Memory B cell (primary cell): ENCODE measurements around the gene AGBL4.

ENCODE experiments used
- ATAC-seq: fragments of 150-1000 bp; cut with Tn5 transposase; 2 replicates; pipeline ENCODE4 v1.10.0; 2021; ENCODE audit warnings: low read depth, mild to moderate bottlenecking, moderate library complexity
- DNase-seq, 2 donors: peaks; one replicate each; pipeline ENCODE4 v3.0.0; 2022; ENCODE audit warnings: low spot score in 2 of 2
- H3K27ac Mint-ChIP-seq: one replicate; pipeline ENCODE4 v1.8.0; 2022; ENCODE audit warnings: mild to moderate bottlenecking, moderate library complexity, mixed read lengths
- H3K27me3 Mint-ChIP-seq: one replicate; pipeline ENCODE4 v1.8.0; 2022; ENCODE audit warnings: mixed read lengths
- H3K36me3 Mint-ChIP-seq: one replicate; pipeline ENCODE4 v1.8.0; 2022; ENCODE audit warnings: mild to moderate bottlenecking, mixed read lengths
- H3K4me1 Mint-ChIP-seq: one replicate; pipeline ENCODE4 v1.8.0; 2022; ENCODE audit warnings: mixed read lengths
- H3K4me3 Mint-ChIP-seq: one replicate; pipeline ENCODE4 v1.8.0; 2022; ENCODE audit warnings: mild to moderate bottlenecking, moderate library complexity, mixed read lengths
- H3K9me3 Mint-ChIP-seq: one replicate; pipeline ENCODE4 v1.8.0; 2022; ENCODE audit warnings: mixed read lengths

The AGBL4 gene

DNA sequence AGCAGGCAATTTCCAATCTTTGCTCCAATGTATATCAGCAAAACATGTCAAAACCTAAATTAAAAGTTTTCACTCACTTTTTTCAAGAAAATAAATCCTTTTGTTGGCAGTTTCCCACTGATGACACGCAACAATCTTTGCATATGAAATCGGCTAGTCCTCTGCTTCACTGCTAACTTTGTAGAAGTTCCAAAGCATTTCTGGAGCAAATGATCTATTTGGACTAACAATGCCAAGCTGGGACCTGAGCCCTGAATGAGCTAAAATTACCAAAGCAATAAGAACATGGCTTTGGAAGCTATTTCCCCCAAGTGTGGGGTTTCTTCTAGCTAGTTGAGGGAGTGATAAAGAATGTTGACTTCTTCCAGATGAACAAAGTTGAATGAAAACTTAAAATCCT is 1252.2 kb downstream of the AGBL4 start:
- no peaks in the 10 kb centered on the region for H3K27me3 Mint-ChIP-seq
- H3K36me3 Mint-ChIP-seq = peaks cover 23% of the 10 kb centered on the region
- peak overlapping the region; percentile 84 for H3K27ac Mint-ChIP-seq
- DNase-seq = no peak
- no peak for ATAC-seq
- no peaks in the 10 kb centered on the region for H3K9me3 Mint-ChIP-seq
- peaks cover 78% of the 10 kb centered on the region for H3K4me1 Mint-ChIP-seq
- H3K4me3 Mint-ChIP-seq = peak overlapping the region; percentile 39

DNA sequence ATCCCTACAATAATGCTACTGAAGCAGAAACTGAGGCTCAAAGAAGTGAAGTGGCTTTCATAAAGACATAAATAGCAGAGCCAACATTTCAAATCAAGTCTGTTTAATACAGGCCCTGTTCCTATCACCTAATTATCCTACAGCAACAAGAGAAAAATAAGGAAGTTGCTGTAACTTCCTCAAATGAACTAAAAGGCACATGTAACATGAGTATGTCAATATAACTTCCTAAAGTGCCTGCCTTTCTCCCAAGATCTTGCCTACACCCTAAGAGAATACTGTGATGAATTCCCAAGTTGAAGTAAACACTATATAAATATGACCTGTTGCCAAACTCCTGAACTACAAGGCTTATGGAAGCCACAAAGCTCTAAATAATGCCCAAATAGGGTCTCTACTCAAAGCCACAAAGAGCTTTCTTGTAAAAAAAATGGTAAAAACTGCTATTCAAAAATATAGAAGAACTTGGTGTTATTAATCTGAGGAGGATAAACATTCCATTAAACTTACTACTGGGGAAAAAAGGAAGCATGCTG is 1255.7 kb downstream of the AGBL4 start:
- peak overlapping the region; percentile 67 for H3K27ac Mint-ChIP-seq
- no peak for DNase-seq
- H3K36me3 Mint-ChIP-seq = peaks cover 42% of the 10 kb centered on the region
- H3K4me1 Mint-ChIP-seq = peaks cover 75% of the 10 kb centered on the region
- H3K4me3 Mint-ChIP-seq = peak overlapping the region; percentile 58
- ATAC-seq = peak; percentile 92
- H3K9me3 Mint-ChIP-seq = no peaks in the 10 kb centered on the region
- H3K27me3 Mint-ChIP-seq = no peaks in the 10 kb centered on the region

DNA sequence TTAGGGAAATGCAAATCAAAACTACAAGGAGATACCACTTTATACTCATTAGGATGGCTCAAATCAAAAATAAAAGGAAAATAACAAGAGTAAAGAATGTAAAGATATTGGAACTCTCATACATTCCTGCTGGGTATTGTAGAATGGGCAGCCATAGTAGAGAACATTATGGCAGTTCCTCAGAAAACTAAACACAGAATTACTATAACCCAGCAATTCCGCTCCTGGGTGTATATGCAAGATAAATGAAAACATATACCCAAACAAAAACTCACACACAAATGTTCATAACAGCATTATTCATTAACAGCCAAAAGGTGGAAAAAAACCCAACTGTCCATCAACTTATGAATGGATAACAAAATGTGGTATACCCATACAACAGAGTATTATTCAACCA is 1258.4 kb downstream of the AGBL4 start:
- peaks cover 35% of the 10 kb centered on the region for H3K36me3 Mint-ChIP-seq
- H3K9me3 Mint-ChIP-seq = no peaks in the 10 kb centered on the region

DNA sequence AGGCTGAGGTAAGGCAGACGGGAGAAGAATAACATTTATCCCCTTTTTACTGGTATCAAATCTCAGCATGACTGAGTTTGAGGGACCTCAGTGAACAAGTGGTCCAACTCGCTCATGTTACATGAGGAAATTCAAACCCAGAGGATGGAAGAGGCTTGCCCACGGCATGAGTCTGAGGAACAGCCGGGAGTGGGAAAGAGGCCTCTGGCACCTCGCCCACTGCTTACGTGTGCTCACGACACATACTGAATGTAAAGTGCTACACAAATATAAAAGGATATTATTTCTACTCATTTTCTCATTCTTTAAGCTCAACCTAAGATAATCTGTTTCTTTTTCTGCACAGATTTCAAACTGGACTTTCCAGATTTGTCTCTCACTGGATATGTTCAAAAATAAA is 1261.8 kb downstream of the AGBL4 start:
- no peak for DNase-seq
- H3K27me3 Mint-ChIP-seq = no peaks in the 10 kb centered on the region
- H3K4me3 Mint-ChIP-seq = no peak overlapping the region
- no peaks in the 10 kb centered on the region for H3K9me3 Mint-ChIP-seq
- H3K27ac Mint-ChIP-seq = no peak overlapping the region
- peaks cover 57% of the 10 kb centered on the region for H3K36me3 Mint-ChIP-seq
- peaks cover 62% of the 10 kb centered on the region for H3K4me1 Mint-ChIP-seq
- ATAC-seq = no peak

More for the DNA sequence above, 1258.4 kb downstream of the AGBL4 start:
- ATAC-seq (no peak), DNase-seq (no peak)
- Mint-ChIP-seq H3K27ac (no peak overlapping the region), H3K4me3 (no peak overlapping the region), H3K4me1 (peaks cover 75% of the 10 kb centered on the region), H3K27me3 (no peaks in the 10 kb centered on the region)

DNA sequence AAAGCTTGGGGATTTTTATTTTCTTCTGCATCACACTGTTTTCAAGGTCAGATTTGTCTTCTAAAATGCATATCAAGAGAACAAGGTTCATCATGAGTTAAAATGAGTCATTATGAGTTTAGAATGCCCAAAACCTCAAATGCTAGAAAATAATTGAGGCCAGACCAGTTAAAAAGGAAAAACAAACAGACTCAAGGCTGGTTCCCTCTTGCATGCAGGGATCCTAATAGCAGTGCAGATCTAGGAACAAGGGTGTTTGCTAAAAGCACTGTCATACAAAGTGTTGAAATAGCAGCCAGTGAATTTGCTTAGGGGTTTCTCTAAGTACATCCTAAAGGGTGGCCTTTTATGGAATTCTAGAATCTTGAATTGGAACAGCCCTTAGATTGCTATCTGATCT is 1262.3 kb downstream of the AGBL4 start:
- Mint-ChIP-seq H3K36me3 (peaks cover 56% of the 10 kb centered on the region), H3K4me3 (peak overlapping the region; percentile 35), H3K9me3 (no peaks in the 10 kb centered on the region), H3K4me1 (peaks cover 61% of the 10 kb centered on the region), H3K27me3 (no peaks in the 10 kb centered on the region), H3K27ac (peak overlapping the region; percentile 55)
- DNase-seq = no peak
- ATAC-seq = no peak

DNA sequence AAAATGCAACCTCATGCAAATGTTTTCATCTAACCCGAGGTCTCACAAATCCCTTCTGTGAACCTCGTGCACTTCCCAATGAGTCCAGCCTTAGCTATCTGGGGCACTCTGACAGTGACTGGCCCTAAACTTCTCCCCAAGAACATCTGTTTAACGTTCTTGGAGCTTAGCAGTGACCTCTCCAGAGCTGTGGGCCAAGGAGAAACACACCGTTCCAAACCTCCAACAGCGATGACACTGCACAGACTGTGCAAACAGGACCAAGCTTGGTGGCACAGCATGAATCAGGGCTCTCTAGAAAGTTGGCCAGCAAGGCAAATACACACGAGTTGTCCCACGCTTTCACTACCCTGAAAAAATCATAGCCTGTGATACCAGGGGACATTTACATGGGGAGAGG is 1262.9 kb downstream of the AGBL4 start:
- peaks cover 62% of the 10 kb centered on the region for H3K4me1 Mint-ChIP-seq
- peaks cover 57% of the 10 kb centered on the region for H3K36me3 Mint-ChIP-seq
- H3K4me3 Mint-ChIP-seq = peak overlapping the region; percentile 12
- DNase-seq (no peak), ATAC-seq (no peak)
- no peaks in the 10 kb centered on the region for H3K27me3 Mint-ChIP-seq
- H3K9me3 Mint-ChIP-seq = no peaks in the 10 kb centered on the region
- peak overlapping the region; percentile 55 for H3K27ac Mint-ChIP-seq

DNA sequence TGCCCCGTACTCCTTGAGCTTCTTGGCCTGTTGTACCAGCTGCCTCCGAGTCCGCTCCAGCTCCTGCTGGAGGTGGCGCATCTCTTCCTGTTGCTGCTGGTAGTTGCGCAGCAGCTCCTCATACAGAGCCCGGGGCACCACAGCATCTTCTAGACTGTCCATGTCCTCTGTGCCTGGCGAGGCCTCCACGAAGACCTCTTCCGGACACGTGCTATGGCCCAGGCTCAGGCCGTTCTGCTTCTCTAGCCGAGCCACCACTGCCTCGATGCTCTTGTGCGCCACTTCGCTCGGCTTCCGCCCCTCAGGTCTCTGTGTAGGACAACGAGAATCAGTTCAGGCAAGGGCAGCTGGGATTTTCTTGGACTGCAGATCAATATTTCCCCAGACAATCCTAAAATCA is 1264.8 kb downstream of the AGBL4 start:
- Mint-ChIP-seq H3K27me3 (no peaks in the 10 kb centered on the region), H3K4me1 (peaks cover 61% of the 10 kb centered on the region), H3K27ac (no peak overlapping the region), H3K9me3 (no peaks in the 10 kb centered on the region), H3K36me3 (peaks cover 54% of the 10 kb centered on the region), H3K4me3 (no peak overlapping the region)
- no peak for DNase-seq
- no peak for ATAC-seq

DNA sequence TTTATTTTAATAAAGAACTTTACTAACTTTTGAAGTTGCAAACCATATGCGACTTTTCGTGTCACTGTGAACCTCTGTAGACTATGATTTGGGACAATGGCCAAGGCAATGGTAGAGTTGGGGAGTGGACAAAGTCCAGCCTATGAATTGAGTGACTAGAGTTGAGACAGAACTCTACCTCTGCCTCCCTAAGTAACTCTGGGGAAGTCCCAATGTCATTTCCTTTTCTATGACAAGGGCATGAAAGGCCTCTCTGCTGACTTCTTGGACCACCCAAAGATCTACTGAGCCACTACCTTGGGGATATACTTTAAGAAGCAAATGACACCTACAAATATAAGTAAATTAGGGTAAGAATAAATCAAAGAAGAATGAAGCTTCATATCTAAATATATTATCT is 1266.4 kb downstream of the AGBL4 start:
- Mint-ChIP-seq H3K27ac (peak overlapping the region; percentile 72), H3K4me3 (no peak overlapping the region), H3K9me3 (no peaks in the 10 kb centered on the region), H3K4me1 (peaks cover 57% of the 10 kb centered on the region), H3K27me3 (no peaks in the 10 kb centered on the region), H3K36me3 (peaks cover 53% of the 10 kb centered on the region)
- peak; percentile 29 for ATAC-seq
- DNase-seq = no peak

DNA sequence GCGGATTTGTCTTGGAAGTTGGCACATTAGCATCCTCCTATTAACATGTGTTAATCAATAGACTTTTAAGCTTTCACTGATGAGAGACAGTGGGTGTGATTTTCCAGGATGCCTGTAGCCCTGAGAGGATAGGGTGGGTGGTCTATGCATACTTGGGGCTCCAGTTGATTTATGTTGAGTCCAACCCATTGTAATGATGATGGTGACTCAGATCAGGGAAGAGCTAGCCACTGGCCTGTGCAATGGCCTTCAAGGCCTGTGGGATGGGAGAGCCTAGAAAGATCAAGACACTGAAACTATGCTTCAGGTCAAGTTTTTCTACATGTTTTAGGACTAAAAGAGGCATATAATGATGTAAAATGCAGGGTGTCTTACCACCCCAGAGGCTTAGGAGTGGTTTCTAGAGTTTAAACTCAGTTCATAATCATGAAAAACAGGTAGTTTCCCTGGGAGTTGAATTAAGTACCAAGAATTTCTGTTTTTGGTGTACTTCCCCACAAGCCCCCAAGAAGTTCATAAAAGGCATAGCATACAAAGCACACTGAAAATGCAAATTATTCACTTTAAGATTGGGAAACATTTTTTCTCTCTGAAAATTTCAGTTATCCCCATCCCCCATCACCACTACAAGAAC is 1267.0 kb downstream of the AGBL4 start:
- Mint-ChIP-seq H3K27ac (peak overlapping the region; percentile 72), H3K4me3 (no peak overlapping the region), H3K9me3 (no peaks in the 10 kb centered on the region), H3K4me1 (peaks cover 58% of the 10 kb centered on the region), H3K36me3 (peaks cover 56% of the 10 kb centered on the region), H3K27me3 (no peaks in the 10 kb centered on the region)
- no peak for DNase-seq
- ATAC-seq = no peak

DNA sequence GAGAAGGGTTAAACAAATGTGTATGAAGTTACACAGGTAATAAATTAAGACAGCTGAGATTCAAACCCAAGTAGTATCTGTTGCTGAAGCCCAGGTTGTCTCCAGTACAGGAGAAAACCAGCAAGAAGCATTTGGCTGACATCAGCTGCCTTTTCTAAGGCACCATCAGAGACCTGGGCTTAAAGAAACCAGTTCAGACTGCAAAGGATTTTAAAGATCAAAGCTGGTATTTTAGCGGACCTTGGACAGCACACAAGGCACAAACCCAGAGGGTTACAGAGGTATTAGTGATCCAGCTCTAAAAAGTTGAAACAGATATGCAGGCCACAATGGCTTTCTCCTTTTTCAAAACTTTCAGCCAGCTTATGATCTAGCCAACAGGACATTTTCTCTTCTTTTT is 1270.5 kb downstream of the AGBL4 start:
- no peaks in the 10 kb centered on the region for H3K9me3 Mint-ChIP-seq
- ATAC-seq (no peak), DNase-seq (no peak)
- peaks cover 53% of the 10 kb centered on the region for H3K4me1 Mint-ChIP-seq
- H3K4me3 Mint-ChIP-seq = no peak overlapping the region
- peak overlapping the region; percentile 75 for H3K27ac Mint-ChIP-seq
- H3K36me3 Mint-ChIP-seq = peaks cover 39% of the 10 kb centered on the region
- no peaks in the 10 kb centered on the region for H3K27me3 Mint-ChIP-seq

DNA sequence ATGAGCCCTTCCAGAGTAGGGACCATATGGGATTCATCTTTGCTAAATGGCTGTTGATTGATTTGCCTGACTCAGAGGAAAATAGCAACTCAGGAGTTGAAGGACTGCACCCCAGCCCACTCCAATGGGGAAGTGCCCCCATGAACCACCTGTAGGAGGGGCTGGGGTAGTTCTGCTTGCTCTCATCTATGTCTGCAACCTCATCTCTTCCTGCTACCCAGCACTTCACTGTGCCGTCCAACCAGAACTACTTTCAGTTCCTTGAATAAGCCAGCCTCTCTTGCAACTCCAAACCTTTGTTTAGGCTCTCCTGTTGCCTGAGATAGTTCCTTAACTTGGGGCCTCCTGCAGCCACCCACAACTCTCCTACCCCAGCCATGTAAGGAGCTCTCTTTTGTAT is 1273.6 kb downstream of the AGBL4 start:
- peaks cover 24% of the 10 kb centered on the region for H3K36me3 Mint-ChIP-seq
- H3K9me3 Mint-ChIP-seq = no peaks in the 10 kb centered on the region
- H3K27ac Mint-ChIP-seq = peak overlapping the region; percentile 90
- ATAC-seq (peak; percentile 100), DNase-seq (peak; percentile 43 to 67)
- H3K4me3 Mint-ChIP-seq = peak overlapping the region; percentile 6
- peaks cover 38% of the 10 kb centered on the region for H3K4me1 Mint-ChIP-seq
- H3K27me3 Mint-ChIP-seq = no peaks in the 10 kb centered on the region

DNA sequence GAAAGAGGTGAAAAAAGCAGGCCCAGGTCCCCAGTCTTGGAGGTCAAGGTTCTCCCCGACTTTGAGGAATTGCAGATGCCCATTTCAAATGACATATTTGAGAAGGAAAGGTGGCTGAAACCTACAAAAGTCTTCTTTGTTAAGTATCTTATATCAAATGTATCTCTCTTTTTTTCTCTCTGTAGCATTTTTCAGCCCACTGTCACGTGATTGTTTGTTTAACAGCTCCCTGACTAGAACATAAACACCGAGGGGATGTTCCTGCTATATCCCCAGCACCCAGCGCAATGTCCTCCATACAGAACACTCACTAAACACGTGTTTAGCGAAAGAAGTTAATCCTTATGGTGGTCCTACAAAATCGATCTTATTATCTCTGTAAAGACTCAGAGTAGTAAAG is 1274.7 kb downstream of the AGBL4 start:
- ATAC-seq (no peak), DNase-seq (no peak)
- Mint-ChIP-seq H3K27me3 (no peaks in the 10 kb centered on the region), H3K4me1 (peaks cover 35% of the 10 kb centered on the region), H3K4me3 (no peak overlapping the region), H3K9me3 (no peaks in the 10 kb centered on the region), H3K27ac (no peak overlapping the region), H3K36me3 (peaks cover 24% of the 10 kb centered on the region)

DNA sequence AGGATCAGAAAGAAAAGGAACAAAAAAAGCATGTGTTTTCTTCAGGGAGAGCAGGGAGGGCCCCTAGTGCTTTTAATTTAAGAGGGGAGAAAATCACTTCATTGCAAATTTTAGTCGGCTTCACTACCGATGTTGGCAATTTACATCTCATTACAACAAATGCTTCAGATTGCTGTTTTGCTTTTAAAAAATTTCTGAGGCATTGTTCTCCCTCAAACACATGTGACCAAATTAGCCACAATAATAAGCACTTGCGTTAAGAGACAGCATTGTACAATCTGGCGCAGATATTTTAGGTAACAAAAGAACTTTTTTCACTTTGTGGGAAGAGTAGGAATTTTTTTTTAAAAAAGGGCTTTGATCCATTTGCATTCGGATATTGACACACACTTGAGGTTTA is 1276.8 kb downstream of the AGBL4 start:
- Mint-ChIP-seq H3K4me3 (no peak overlapping the region), H3K4me1 (peaks cover 27% of the 10 kb centered on the region), H3K9me3 (no peaks in the 10 kb centered on the region), H3K36me3 (peaks cover 27% of the 10 kb centered on the region), H3K27me3 (no peaks in the 10 kb centered on the region), H3K27ac (no peak overlapping the region)
- DNase-seq = no peak
- ATAC-seq = no peak

DNA sequence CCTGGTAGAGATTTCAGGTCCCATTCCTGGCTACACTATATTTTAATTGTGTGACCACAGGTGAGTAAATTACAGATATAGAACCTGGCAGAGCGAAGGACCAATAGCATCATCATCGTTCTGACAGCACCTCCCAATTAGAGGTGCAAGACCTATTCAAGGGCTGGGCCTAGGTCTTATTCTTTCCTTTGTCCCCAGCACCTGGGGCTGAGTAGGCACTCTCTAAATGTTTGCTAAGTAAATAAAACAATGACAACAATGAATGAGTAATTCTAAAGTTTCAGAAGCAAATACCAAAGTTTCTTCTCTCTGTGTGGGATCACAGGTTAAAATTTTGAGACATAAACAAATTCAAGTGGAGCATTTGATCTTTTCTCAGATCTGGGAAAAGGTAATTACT is 1279.7 kb downstream of the AGBL4 start:
- ATAC-seq (no peak), DNase-seq (no peak)
- no peak overlapping the region for H3K27ac Mint-ChIP-seq
- H3K9me3 Mint-ChIP-seq = no peaks in the 10 kb centered on the region
- H3K4me1 Mint-ChIP-seq = peaks cover 12% of the 10 kb centered on the region
- H3K27me3 Mint-ChIP-seq = no peaks in the 10 kb centered on the region
- H3K36me3 Mint-ChIP-seq = peaks cover 38% of the 10 kb centered on the region
- no peak overlapping the region for H3K4me3 Mint-ChIP-seq

DNA sequence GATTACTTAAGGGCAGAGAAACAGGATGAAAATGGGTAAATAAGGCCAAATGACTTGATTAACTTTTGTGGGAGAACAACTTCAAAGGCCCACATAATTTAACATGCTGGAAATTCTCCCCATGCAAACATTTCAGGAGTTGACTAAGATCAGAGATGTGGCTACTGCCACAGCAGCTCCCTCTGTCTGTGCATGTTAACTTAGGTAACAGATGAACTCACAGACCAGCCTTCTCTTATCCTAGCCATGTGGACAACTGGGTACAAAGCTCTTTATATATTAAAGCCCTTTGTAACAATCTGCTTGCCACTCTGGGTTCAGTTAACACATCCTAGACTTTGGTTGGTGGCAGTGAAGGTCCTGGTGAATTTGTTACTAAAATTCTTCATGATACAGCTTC is 1280.3 kb downstream of the AGBL4 start:
- Mint-ChIP-seq H3K9me3 (no peaks in the 10 kb centered on the region), H3K4me3 (no peak overlapping the region), H3K4me1 (peaks cover 12% of the 10 kb centered on the region), H3K27me3 (no peaks in the 10 kb centered on the region), H3K27ac (no peak overlapping the region), H3K36me3 (peaks cover 38% of the 10 kb centered on the region)
- ATAC-seq (no peak), DNase-seq (no peak)
